A172 (cell line): Measurements from ENCODE around the gene MTARC2. TPM values are rescaled to one million over a fixed set of nuclear protein-coding genes. Genes with fewer than 3 reads are reported as not detected.
A peak's percentile ranks its signal among the peaks of the same experiment; 100 is the strongest.
"Not testable (repeated sequence)": the region's sequence is repeated elsewhere in the genome, so short reads cannot be mapped to it uniquely, and the experiment has no call there.

Source experiments
- DNase-seq: peaks from one replicate; pipeline ENCODE4 v3.0.0-alpha.2; 2015; ENCODE audit warnings: low spot score
- total RNA-seq: library from RNA; depleted of rRNA; stranded (reverse); fragments of >200 nt; shearing (Covaris generic); gene quantifications from 2 replicates; pipeline ENCODE4 v1.2.3, GENCODE V29; 2014

Gene MTARC2
- total RNA-seq, 1 experiment from 2014 or later: 0.55 TPM

GRCh38 chr1:220732621-220733020 lies 15.5 kb upstream of the MTARC2 start:
- DNase-seq: no peak

- DNase-seq: peak; percentile 90
Measured at GRCh38 chr1:220733086-220733601, 15.0 kb upstream of the MTARC2 start.

- DNase-seq: peak; percentile 75
Measured at GRCh38 chr1:220734571-220735326, 13.4 kb upstream of the MTARC2 start.

- not testable (repeated sequence) for DNase-seq
Measured at GRCh38 chr1:220736283-220736682, 11.8 kb upstream of the MTARC2 start.

- DNase-seq: no peak
Measured at GRCh38 chr1:220741349-220741748, 6.8 kb upstream of the MTARC2 start.

GRCh38 chr1:220741825-220742224 lies 6.3 kb upstream of the MTARC2 start:
- DNase-seq: no peak

GRCh38 chr1:220742520-220742919 lies 5.6 kb upstream of the MTARC2 start:
- DNase-seq: no peak

- no peak for DNase-seq
Measured at GRCh38 chr1:220746851-220747250, 1.3 kb upstream of the MTARC2 start.

GRCh38 chr1:220747437-220748088 lies 559 bp upstream of the MTARC2 start:
- no peak for DNase-seq

- no peak for DNase-seq
Measured at GRCh38 chr1:220748936-220749335, 814 bp downstream of the MTARC2 start.

- no peak for DNase-seq
Measured at GRCh38 chr1:220750131-220750515, 2.0 kb downstream of the MTARC2 start.

- DNase-seq: no peak
Measured at GRCh38 chr1:220751111-220751510, 3.0 kb downstream of the MTARC2 start.

GRCh38 chr1:220754212-220754917 lies 6.2 kb downstream of the MTARC2 start:
- DNase-seq: no peak

GRCh38 chr1:220754918-220755295 lies 6.8 kb downstream of the MTARC2 start:
- DNase-seq: no peak

GRCh38 chr1:220755309-220755708 lies 7.2 kb downstream of the MTARC2 start:
- DNase-seq: no peak

GRCh38 chr1:220757441-220757840 lies 9.3 kb downstream of the MTARC2 start:
- DNase-seq: no peak

- DNase-seq: no peak
Measured at GRCh38 chr1:220759147-220759546, 11.0 kb downstream of the MTARC2 start.

GRCh38 chr1:220761688-220762427 lies 13.7 kb downstream of the MTARC2 start:
- no peak for DNase-seq

- no peak for DNase-seq
Measured at GRCh38 chr1:220764757-220765156, 16.6 kb downstream of the MTARC2 start.

- DNase-seq: no peak
Measured at GRCh38 chr1:220767312-220768125, 19.4 kb downstream of the MTARC2 start.

GRCh38 chr1:220768126-220768601 lies 20.0 kb downstream of the MTARC2 start:
- DNase-seq: no peak
